ENCODE results near the gene SPTB. TPM values are rescaled to one million over a fixed set of nuclear protein-coding genes. Genes with fewer than 3 reads are reported as not detected.

The SPTB gene
- total RNA-seq, 8 experiments from 2014 or later: 0.25 to 9.4 (median 0.84) TPM

DNA sequence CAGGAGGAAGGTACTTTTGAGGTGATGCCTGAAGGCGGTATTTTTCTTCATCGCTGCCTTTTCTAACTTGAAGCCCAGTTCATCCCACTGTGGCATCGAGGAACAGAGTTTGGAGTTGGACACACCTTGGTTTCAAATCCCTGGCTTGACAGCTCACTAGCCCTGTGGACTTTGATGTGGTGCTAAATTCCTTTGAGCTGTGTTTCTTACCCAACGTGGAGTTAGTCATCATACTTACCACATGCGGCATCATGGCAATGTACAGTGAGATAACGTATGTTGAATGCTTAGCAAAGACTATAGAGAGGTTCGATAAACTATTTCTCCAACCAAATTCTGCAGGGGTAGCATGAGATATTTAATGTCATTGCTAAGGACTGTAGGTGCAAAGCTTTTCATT is 172.0 kb downstream of the SPTB start:
- ATAC-seq (replicated peaks in 6 of 8): no peak
- 40 to 94% (median 62%) methylated on average over 1 to 7 of the region's 7 CpGs for WGBS, 10 experiments
- Histone ChIP-seq H3K4me3 (no peak overlapping the region), H3K4me1 (replicated peaks in 1 of 2) (peaks cover 40 to 57% of the 10 kb centered on the region in 2 donors), H3K27ac (no peak overlapping the region)
- in situ Hi-C loops (cut with MboI; ENCODE audit: low pct_unique_long_range_greater_than_20kb in 2 of 9, low sequenced_read_pairs in 9 of 9, unreplicated experiment in 9 of 9): no loop called here

DNA sequence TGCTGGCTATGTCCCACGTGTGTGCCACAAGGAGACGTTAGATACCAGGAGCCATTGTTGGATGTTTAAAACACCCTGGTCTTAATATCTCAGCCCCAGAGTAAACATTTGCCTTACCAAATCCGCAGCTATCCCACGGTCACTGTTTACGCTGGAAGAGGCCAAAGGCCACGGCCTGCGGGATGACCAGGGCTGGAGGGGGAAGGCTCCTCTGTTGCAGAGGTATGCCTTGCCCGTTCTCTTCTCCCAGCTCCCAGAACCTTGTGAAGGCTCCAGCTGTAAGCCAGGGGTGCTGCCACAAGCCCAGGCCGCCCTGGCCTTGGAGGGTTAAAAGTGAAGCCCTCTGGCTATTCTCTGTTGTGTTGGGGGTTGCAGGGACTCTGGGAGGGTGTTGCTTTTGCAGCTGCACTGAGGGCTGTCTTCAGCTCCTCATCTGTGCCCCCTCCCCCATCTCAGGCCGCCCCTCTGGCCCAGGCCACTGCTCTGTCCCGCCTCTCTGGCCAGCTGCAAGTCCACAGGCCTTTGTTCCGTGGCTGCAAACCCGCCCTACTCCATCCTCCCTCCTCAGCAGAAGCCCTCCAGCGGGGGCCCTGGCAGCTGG is 173.0 kb downstream of the SPTB start:
- 20 to 100% (median 57%) methylated on average over 2 to 7 of the region's 14 CpGs; no CpG with 5 or more reads in 2 of the 10 experiments for WGBS, 10 experiments
- in situ Hi-C loops (cut with MboI; ENCODE audit: low pct_unique_long_range_greater_than_20kb in 2 of 9, low sequenced_read_pairs in 9 of 9, unreplicated experiment in 9 of 9): no loop called here
- no peak overlapping the region for H3K27ac ChIP-seq
- no peak overlapping the region for H3K4me3 ChIP-seq
- peaks cover 40 to 63% of the 10 kb centered on the region in 2 donors for H3K4me1 ChIP-seq (replicated peaks in 1 of 2)
- no peak for ATAC-seq (replicated peaks in 6 of 8)

DNA sequence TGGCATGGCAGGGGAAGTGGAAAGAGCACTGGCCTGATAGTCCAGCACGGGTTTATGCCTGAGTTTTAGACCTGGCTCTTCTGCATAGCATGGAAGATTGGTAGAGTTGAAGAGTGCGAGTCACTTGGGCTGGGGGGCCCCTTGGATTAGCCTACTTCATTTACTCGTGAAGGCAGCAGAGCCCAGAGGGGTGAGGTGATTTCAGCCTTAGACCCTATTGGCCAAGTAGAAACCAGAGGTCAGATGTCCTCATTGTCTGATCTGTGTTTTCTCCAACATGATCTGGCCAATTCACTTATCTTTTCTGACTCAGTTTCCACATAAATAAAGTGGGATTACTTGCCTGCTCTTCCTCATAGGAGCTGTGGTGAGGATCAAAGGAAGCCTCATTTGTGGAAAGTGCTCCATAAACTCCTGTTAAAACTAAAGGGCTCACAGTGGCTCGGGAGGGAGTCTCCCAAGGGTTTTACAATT is 173.6 kb downstream of the SPTB start:
- no peak overlapping the region for H3K27ac ChIP-seq
- no peak for ATAC-seq (replicated peaks in 6 of 8)
- peaks cover 40 to 67% of the 10 kb centered on the region in 2 donors for H3K4me1 ChIP-seq (replicated peaks in 1 of 2)

DNA sequence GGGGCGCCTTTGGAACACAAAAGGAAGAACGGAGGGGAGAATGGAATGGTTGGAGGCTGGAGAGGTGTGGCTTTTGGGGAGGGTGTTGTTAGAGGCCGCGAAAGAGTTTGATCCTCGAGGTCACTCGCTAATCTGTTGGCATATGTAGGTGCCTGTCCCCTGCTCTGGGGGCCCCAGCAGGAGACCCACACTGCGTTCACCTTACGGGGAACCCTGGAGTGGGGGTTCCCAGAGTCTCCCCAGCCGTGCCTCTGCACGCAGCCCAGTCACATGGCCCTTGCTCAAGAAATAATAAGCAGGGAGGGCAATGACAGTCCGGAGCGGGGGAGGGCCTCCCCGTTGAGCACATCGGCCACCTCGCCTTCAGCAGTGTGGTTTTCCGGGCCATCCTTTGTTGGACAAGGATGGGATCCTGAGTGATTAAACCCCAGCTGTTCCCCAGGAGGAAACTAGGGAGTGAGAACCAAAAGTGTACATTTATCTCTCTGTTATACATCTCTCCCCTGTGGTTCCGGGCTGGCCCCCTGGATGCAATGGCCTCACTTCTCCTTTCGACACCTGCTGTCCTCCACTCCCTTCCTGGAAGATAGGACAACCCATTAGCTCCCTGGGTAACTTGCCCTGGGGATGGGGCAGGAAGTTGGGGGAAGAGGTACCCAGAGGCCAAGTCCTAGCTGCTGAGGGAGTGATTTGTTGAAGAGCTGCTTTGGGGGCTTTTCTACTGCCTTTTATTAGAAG is 174.2 kb downstream of the SPTB start:
- Histone ChIP-seq H3K27ac (no peak overlapping the region), H3K4me1 (replicated peaks in 1 of 2) (peaks cover 40 to 67% of the 10 kb centered on the region in 2 donors), H3K4me3 (peak overlapping the region; percentile 47 to 69 (median 54))
- WGBS, 10 experiments: 0 to 30% (median 0%) methylated on average over 2 to 6 of the region's 18 CpGs; no CpG with 5 or more reads in 3 of the 10 experiments
- in situ Hi-C loops (cut with MboI; ENCODE audit: low pct_unique_long_range_greater_than_20kb in 2 of 9, low sequenced_read_pairs in 9 of 9, unreplicated experiment in 9 of 9): no loop called here
- peak in 2 of 8 experiments; percentile 2 to 4 for ATAC-seq (replicated peaks in 6 of 8)

More for the DNA sequence above, 173.6 kb downstream of the SPTB start:
- in situ Hi-C loops (cut with MboI; ENCODE audit: low pct_unique_long_range_greater_than_20kb in 2 of 9, low sequenced_read_pairs in 9 of 9, unreplicated experiment in 9 of 9): no loop called here
- WGBS, 10 experiments: 0 to 50% (median 25%) methylated on average over 1 to 3 of the region's 4 CpGs; no CpG with 5 or more reads in 5 of the 10 experiments
- H3K4me3 ChIP-seq: peak overlapping the region in 1 of 5 donors; percentile 54

DNA sequence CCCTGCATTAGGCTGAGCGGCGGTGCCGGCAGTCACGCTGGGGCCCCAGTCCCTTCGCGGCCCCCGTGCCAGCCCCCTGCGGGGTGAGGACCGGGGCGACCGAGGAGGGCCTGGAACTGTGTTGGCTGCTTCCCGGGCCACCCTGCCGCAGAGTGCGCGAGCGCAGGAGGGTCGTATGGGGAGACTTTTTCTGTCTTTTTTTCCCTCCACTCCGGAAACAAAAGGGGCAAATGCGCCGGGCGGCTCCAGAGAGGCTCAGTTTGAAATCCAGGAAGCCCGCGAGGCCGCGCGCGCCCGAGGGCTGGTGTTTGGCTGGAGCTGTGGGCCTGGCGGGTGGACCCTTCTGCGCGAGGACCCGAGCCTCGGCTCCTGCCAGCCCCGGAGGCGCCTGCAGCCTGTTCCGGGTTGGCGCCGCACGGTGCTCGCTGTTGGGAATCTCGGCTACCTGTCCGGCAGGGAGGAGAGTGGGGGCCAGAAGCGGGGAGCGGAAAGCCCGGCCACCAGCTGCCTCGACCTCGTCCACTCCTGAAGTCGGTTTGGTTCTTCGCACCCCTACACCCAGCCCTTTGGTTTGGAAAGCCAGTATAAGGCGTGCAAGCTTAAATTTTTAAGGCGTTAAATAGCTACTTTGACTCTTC is 174.8 kb downstream of the SPTB start:
- in situ Hi-C loops (cut with MboI; ENCODE audit: low pct_unique_long_range_greater_than_20kb in 2 of 9, low sequenced_read_pairs in 9 of 9, unreplicated experiment in 9 of 9): no loop called here
- peak overlapping the region in 1 of 2 donors; percentile 42 for H3K27ac ChIP-seq
- peak overlapping the region; percentile 47 to 69 (median 54) for H3K4me3 ChIP-seq
- peaks cover 40 to 67% of the 10 kb centered on the region in 2 donors for H3K4me1 ChIP-seq (replicated peaks in 1 of 2)
- ATAC-seq (replicated peaks in 6 of 8): peak; percentile 7 to 48 (median 28)
- 1 to 4% (median 2%) methylated on average over 5 to 37 of the region's 51 CpGs; no CpG with 5 or more reads in 6 of the 10 experiments for WGBS, 10 experiments

DNA sequence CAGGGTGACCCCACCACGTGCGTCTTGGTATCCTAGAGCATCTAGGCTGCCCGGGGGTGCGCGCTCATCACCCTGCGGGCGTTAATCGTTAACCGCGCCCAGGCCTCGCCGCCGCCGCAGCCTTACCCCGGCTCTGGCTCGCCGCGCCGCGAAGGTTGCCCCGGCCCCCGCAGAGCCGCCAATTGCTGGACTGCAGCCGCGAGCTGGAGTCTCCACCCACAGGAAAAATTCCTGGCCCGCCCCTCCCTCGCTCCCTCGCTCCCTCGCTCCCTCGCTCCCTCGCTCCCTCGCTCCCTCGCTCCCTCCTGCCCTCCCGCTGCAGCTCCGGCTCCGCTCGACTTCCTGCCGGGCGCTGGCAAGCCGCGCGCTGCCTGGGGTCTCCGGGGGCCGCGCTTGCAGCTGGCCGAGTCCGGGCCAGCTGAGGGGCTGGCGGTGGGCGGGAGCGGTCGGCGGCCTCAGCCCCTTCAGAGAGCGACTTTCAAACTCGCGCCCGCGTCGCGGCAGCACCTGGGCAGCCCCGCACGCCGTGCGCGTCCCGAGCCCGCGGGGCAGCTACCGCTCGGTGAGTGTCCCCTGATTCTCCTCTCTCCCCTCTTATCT is 175.5 kb downstream of the SPTB start, which contains the start of gene PLEKHG3:
TSS of gene PLEKHG3 (plus strand) at position 282 of the 600 bp plus-strand sequence. CDS start 23,208 bp downstream, outside the sequence.
- peaks cover 40 to 64% of the 10 kb centered on the region in 2 donors for H3K4me1 ChIP-seq (replicated peaks in 1 of 2)
- 0% methylated on average over 8 of the region's 69 CpGs; no CpG with 5 or more reads in 9 of the 10 experiments for WGBS, 10 experiments
- ATAC-seq (replicated peaks in 6 of 8): peak; percentile 73 to 94 (median 84)

DNA sequence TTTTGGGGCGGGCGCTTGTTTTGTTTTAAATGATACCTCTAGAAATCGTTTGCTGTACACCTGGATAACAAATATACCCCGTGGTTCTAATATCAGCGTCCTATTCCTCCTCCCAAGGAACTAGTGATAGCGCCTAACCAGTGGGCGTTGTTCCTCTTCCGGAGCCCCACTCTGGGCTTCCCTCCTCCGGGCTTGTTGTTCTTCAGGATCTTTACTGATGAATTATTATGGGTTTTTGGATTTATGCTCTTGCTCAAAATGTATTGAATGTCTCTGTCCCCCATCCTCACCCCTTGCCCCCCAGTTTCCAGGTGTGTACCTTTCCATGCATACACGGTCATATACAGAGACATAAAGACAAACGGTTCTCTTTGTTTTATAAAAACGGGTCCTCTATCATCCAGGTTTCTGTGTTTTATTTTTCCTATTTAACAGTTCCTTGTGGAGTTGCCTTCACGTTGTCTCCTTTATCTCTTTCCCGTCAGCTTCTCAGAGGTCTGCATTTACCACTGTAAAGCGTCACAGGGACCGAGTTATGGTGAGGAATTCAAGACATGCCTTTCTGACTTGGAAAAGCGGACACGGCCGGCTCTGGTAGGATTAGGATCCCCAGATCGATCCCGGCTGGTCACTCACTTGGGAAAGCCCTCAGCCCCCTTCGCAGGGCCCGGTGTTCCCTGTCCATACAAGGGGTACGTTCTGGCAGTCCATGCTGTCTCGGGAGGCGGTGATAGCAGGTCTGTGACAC is 176.1 kb downstream of the SPTB start:
- Histone ChIP-seq H3K4me1 (replicated peaks in 1 of 2) (peaks cover 40 to 57% of the 10 kb centered on the region in 2 donors), H3K4me3 (peak overlapping the region; percentile 47 to 69 (median 54)), H3K27ac (peak overlapping the region in 1 of 2 donors; percentile 23)
- ATAC-seq (replicated peaks in 6 of 8): peak in 1 of 8 experiments; percentile 3
- WGBS, 10 experiments: 8 to 80% (median 43%) methylated on average over 2 to 14 of the region's 26 CpGs; no CpG with 5 or more reads in 1 of the 10 experiments
- in situ Hi-C loops (cut with MboI; ENCODE audit: low pct_unique_long_range_greater_than_20kb in 2 of 9, low sequenced_read_pairs in 9 of 9, unreplicated experiment in 9 of 9): no loop called here

More for the DNA sequence above, 175.5 kb downstream of the SPTB start, which contains the start of gene PLEKHG3:
- Histone ChIP-seq H3K4me3 (peak within 1 kb of the TSS; percentile 47 to 69 (median 54)), H3K27ac (peak within 1 kb of the TSS in 1 of 2 donors; percentile 42)
- in situ Hi-C loops (cut with MboI; ENCODE audit: low pct_unique_long_range_greater_than_20kb in 2 of 9, low sequenced_read_pairs in 9 of 9, unreplicated experiment in 9 of 9): no loop called here

DNA sequence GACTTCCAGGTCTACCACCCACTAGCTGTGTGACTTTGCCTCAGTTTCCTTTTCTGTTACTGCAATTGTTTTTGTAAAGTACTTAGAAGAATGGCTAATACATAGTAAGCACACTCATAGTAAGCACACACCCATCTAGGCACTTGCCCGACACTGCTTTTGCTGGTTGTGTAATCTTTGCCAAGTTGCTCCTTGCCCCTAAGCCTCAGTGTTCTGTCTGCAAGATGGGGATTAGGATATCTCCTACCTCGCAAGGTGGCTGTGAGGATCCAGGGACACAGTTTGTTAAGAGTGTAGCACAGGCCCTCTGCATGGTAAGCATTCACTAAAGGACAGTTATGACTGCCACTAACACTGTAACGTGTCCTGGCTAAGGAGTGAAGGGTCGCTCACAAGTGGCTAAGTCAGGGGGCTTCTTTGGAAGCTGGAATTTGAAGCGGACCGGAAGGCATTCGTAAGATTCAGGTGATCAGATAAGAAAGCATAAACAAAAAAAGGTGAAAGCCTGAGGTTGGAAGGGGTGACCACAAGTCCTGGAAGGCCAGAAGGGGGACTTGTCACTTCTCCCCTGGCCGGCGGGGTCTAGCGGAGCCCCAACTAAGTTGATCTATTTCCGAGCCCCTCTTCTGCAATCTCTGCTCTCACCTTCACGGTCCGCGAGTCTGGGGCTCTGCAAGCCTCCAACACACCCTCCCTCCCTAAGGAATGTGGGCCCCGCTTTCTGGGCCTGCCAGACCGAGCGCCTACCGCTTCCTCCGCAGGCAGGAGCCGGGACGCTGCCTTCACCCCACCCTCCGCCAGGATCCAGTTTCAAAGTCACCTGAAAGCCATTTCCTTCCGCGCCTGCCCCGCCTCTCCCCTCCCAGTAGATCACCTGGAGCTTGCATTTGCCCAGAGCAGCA is 177.0 kb downstream of the SPTB start:
- H3K4me1 ChIP-seq (replicated peaks in 1 of 2): peaks cover 31 to 49% of the 10 kb centered on the region in 2 donors
- 44 to 90% (median 72%) methylated on average over 1 to 17 of the region's 25 CpGs for WGBS, 10 experiments
- no peak overlapping the region for H3K4me3 ChIP-seq
- H3K27ac ChIP-seq: no peak overlapping the region
- in situ Hi-C loops (cut with MboI; ENCODE audit: low pct_unique_long_range_greater_than_20kb in 2 of 9, low sequenced_read_pairs in 9 of 9, unreplicated experiment in 9 of 9): no loop called here
- ATAC-seq (replicated peaks in 6 of 8): no peak

DNA sequence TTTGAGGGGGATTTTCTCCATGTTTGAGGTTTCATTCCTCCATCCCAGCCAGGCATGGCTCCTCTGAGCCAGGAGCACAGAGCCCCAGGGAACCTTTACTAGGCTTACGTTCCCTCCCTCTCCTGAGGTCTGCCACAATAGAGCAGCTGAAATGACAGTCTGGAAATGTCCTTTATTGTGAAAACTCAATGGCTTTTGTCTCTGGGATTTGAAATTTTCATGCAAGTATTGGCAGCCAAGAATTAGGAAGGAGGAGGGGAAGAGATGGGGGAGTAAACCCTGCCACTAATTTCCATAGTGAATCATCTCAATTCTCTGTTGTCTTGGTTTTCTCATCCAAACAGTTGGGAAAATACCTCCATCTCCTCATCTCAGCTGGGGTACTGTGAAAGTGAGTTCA is 178.0 kb downstream of the SPTB start:
- no peak for ATAC-seq (replicated peaks in 6 of 8)
- Histone ChIP-seq H3K4me1 (replicated peaks in 1 of 2) (peaks cover 21 to 38% of the 10 kb centered on the region in 2 donors), H3K27ac (no peak overlapping the region), H3K4me3 (no peak overlapping the region)
- WGBS, 10 experiments: 0 to 83% (median 17%) methylated on average over 1 of the region's 1 CpG; no CpG with 5 or more reads in 5 of the 10 experiments
- in situ Hi-C loops (cut with MboI; ENCODE audit: low pct_unique_long_range_greater_than_20kb in 2 of 9, low sequenced_read_pairs in 9 of 9, unreplicated experiment in 9 of 9): no loop called here

DNA sequence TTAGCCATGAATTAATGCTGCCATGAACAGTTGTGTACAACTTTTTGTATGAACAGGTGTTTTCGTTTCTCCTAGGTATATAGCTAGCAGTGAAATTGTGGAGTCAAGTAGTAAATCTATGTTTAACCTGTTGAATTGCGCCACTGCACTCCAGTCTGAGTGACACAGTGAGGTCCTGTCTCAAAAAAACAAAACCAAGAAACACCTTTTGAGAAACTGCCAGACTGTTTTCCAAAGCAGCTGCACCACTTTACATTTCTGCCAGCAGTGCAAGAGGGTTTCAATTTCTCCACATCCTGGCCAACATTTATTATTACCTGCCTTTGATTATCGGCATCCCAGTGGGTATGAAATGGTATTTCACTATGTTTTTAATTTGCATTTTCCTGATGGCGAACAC is 178.8 kb downstream of the SPTB start:
- Histone ChIP-seq H3K27ac (no peak overlapping the region), H3K4me3 (no peak overlapping the region), H3K4me1 (replicated peaks in 1 of 2) (peaks cover 15 to 30% of the 10 kb centered on the region in 2 donors)
- in situ Hi-C loops (cut with MboI; ENCODE audit: low pct_unique_long_range_greater_than_20kb in 2 of 9, low sequenced_read_pairs in 9 of 9, unreplicated experiment in 9 of 9): no loop called here
- 50 to 100% (median 75%) methylated on average over 1 to 4 of the region's 4 CpGs for WGBS, 10 experiments
- no peak for ATAC-seq (replicated peaks in 6 of 8)

DNA sequence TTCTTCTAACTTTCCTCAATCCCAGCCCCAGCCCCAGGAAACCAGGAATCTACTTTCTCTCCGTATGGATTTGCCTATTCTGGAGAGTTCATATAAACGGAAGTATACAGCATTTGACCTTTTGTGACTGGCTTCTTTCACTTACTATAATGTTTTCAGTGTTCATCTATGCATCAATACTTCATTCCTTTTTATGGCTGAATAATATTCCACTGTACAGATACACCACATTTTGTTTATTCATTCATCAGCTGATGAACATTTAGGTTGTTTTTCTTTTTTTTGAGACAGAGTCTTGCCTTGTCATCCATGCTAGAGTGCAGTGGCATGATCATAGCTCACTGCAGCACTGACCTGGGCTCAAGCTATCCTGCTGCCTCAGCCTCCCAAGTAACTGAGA is 179.4 kb downstream of the SPTB start:
- in situ Hi-C loops (cut with MboI; ENCODE audit: low pct_unique_long_range_greater_than_20kb in 2 of 9, low sequenced_read_pairs in 9 of 9, unreplicated experiment in 9 of 9): no loop called here
- 59 to 100% (median 92%) methylated on average over 2 of the region's 2 CpGs; no CpG with 5 or more reads in 1 of the 10 experiments for WGBS, 10 experiments
- no peak overlapping the region for H3K27ac ChIP-seq
- ATAC-seq (replicated peaks in 6 of 8): no peak
- H3K4me1 ChIP-seq (replicated peaks in 1 of 2): peaks cover 9 to 24% of the 10 kb centered on the region in 2 donors
- no peak overlapping the region for H3K4me3 ChIP-seq
